ENCODE measurements around the gene SELENOV.

Gene SELENOV

DNA sequence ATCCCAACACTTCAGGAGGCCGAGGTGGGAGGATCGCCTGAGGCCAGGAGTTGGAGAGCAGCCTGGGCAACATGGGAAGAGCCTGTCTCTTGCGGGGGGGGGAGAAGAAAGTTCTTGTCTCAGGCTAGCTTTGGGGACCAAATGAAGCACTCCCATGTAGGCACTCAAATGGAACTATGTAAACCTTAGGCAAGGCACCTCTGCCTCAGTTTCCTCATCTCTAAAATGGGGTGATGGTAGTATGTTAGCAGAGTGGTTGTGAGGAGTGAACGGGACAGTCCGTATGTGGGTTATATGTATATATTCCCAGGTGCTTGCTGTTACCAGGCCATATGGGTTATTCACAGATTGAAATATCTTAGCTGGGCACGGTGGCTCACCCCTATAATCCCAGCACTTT, 22.7 kb upstream of the SELENOV start:
- in situ Hi-C loops (cut with MboI; ENCODE audit: low sequenced_read_pairs) = no loop called here

DNA sequence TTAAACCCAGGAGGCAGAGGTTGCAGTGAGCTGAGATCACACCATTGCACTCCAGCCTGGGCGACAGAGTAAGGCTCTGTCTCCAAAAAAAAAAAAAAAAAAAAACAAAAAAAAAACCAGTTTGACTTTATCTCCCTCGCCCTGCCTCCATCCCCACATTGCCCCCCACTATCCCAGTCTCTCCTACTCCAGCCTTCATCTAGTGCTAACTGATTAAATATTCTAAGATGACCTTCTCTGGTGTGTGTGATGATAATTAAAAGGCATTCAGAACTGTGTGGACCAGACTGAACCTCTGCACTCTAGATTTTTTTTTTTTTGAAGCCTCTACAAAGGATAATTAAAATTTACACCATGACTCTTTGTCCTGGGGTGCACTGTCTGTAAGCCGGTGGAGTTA, 22.2 kb upstream of the SELENOV start:
- in situ Hi-C loops (cut with MboI; ENCODE audit: low sequenced_read_pairs) = no loop called here

DNA sequence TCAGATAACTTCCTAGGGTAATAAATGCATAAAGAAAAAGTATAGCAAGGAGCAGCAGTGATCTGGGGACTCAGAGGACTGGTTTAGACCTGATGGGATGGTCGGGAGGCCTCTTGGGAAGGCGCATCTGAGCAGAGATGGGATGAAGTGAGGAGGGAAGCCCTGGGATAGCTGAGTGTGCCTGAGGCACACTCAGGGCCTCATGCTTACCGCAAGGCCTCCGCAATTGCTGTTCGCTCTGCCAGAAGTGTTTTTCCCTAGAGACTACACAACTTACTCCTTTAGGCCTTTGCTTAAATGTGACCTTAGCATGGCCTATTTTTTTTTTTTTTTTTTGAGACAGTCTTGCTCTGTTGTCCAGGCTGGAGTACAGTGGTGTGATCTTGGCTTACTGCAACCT, 20.3 kb upstream of the SELENOV start:
- in situ Hi-C loops (cut with MboI; ENCODE audit: low sequenced_read_pairs) = no loop called here

DNA sequence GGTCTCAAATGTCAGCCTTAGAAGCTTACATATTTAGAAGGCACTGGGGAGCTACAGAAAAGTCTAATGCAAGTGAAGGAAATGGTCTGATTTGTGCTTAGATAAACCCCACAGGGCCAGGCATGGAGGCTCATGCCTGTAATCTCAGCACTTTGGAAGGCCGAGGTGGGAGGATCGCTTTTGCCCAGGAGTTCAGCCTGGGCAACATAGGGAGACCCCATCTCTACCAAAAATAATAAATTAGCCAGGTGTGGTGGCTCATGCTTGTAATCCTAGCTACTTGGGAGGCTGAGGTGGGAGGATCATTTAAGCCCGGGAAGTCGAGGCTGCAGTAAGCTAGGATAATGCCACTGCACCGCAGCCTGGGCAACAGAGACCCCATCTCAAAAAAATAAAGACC, 18.9 kb upstream of the SELENOV start:
- in situ Hi-C loops (cut with MboI; ENCODE audit: low sequenced_read_pairs) = no loop called here

DNA sequence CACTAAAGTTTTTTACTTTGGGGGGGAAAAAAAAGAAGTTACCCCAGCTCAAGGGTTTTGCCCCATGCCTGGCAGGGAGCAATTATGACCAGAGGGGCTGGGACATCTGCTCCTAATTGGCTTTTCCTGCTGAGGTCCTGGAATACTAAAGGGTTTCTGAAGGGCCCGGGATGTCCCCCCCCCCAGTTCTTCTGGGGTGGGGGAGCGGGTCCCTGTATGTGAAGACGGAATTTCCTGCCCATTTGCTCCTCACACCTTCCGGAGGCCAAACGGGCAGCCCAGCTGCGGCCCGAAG, 17.3 kb upstream of the SELENOV start:
- in situ Hi-C loops (cut with MboI; ENCODE audit: low sequenced_read_pairs) = no loop called here

DNA sequence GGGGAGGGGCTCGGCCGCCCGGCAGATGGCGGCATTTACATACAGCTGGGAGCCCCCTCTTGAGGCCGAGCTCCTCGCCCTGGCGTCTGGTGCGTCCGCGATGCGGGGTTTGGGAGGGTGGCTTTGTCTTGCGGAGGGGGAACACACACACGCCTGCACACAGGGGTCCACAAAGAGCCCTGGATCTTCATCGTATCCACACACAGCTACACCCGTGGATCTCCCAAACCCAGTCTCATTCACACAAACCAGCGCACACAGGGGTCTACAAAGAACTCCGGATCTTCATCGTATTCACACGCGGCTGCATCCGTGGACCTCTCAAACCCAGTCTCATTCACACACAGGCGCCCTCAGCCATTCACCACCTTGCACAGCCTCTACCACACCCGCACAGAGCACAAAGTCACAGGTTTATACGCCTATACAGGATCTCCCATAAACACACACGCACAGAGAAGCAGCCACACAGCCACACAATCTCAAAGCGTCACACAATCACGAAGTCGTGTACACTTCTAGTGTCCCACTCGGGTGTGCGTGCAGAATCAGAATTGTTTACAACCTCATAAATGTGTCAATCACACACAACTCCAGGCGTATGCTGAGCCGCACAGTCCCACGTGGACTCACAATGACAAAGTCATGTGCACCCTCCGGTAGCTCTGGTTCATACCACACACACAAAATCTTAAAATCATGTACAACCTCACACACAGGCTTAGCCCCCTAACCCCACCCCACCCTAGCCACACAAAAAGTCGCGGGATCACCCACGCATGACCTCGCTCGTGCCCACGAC, 16.7 kb upstream of the SELENOV start:
- in situ Hi-C loops (cut with MboI; ENCODE audit: low sequenced_read_pairs) = no loop called here

DNA sequence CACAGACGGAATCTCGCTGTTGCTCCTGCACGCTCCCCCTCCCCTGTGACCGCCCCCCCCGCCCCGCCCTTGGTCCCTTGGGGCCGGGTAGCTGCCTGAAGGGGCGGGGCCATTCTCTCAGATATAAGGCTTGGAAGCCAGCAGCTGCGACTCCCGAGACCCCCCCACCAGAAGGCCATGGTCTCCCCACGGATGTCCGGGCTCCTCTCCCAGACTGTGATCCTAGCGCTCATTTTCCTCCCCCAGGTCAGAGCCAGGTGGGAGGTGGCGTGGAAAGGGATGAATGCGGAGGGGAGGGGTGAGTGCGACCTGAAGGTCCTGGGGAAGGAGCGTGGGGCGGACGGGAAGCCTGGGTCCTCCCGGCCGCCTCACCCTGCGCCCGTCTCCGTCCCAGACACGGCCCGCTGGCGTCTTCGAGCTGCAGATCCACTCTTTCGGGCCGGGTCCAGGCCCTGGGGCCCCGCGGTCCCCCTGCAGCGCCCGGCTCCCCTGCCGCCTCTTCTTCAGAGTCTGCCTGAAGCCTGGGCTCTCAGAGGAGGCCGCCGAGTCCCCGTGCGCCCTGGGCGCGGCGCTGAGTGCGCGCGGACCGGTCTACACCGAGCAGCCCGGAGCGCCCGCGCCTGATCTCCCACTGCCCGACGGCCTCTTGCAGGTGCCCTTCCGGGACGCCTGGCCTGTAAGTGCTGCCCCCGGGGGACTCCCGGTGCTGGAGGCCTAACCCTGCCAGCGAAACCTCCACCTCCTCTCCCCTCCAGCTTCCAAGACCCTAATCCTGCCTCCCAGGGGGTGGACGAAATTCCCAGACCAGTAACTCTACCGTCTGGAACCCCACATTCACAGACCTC, 15.9 kb upstream of the SELENOV start, which contains the start of gene DLL3:
TSS of gene DLL3 (plus strand) at position 150 of the 845 bp plus-strand sequence. CDS start at position 178, 28 bp downstream.
- in situ Hi-C loops (cut with MboI; ENCODE audit: low sequenced_read_pairs) = no loop called here

DNA sequence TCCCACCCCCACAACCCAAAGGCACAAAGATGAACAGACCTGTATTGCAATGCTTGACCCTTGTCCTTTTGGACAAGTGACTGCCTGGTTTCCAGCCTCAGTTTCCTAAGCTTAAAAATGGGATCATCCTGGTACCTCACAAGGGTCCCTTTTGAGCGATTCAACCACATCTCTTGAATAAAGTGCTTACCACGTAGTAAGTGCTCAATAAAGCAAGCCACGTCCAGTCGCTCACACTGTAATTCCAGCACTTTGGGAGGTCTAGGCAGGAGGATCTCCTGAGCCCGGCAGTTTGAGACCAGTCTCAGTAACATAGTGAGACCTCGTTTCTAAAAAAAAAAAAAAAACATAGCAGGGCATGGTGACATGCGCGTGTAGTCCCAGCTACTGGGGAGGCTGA, 15.0 kb upstream of the SELENOV start:
- in situ Hi-C loops (cut with MboI; ENCODE audit: low sequenced_read_pairs) = no loop called here

DNA sequence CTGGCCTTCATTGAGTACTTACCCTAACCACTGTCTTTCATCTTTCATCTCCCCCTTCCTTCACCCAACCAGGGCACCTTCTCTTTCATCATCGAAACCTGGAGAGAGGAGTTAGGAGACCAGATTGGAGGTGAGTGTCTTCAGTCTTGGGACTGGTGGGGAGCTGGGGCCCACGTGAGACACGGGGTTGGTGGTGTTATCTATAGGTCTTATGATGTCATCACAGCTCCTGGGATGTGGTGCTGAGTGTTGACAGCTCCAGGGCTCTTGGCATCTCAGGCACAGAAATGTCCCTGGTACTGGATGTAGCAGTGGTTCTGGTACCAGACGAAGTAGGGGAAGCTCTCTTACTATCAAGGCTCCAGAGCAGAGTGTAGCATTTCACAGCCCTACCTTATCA, 14.4 kb upstream of the SELENOV start:
- in situ Hi-C loops (cut with MboI; ENCODE audit: low sequenced_read_pairs) = no loop called here

DNA sequence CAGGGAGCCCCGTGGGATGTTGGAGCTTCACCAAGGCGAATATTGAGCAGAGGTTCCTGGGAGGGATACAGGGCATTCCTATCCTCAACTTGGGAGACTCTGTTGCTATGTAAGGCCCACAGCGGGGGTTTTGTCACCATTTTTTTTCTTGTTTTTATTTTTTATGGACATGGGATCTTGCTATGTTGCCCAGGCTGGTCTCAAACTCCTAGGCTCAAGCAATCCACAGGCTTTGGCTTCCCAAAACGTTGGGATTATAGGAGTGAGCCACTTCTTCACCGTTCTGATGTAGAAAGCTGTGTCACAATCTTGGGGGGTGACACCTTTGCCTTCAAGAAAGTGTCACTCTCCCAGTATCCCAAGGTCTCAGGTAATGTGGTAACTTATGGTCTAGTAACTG, 13.6 kb upstream of the SELENOV start:
- in situ Hi-C loops (cut with MboI; ENCODE audit: low sequenced_read_pairs) = no loop called here

DNA sequence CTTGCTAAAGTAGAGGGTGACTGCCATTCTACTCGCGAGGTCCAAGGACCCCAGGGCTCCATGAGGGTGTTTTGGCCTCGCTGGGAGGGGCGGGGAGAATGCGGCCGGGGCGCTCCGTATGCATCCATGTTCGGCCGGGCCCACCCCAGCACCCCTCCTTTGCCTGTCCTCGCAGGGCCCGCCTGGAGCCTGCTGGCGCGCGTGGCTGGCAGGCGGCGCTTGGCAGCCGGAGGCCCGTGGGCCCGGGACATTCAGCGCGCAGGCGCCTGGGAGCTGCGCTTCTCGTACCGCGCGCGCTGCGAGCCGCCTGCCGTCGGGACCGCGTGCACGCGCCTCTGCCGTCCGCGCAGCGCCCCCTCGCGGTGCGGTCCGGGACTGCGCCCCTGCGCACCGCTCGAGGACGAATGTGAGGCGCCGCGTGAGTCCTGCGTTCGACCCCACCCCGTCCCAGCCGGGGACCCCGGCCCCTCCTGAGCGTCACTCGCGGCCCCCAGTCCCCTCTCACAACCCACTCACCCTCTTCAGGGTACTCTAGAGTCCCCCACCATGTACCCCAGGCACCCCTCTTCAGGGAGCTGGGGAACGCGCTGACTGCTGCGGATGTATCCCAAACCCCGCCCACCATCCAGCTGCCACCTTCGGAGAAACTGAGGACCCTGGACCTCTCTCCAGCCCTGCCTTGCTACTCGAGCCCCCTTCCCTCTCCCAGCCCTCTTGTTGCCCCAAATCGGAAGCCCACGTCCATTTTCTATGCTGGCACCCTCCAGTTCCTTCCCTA, 12.1 kb upstream of the SELENOV start:
- in situ Hi-C loops (cut with MboI; ENCODE audit: low sequenced_read_pairs) = no loop called here

DNA sequence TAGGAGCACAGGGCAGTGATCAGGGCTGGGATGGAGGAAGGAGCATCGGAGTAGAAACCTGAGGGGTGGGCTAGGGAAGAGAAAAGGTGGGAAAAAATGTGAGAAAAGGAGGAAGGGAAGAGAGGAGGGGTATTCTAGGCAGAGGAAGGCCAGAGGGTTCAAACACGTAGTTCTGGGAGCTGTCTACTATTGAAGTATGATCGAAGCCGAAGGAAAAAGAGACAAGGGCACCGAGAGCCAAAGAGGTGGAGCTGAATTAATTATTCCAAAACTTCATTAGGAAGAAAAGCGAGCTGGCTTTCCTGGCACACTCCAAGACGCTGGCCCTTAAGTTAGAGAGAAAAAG, 8.4 kb upstream of the SELENOV start:
- in situ Hi-C loops (cut with MboI; ENCODE audit: low sequenced_read_pairs) = no loop called here

DNA sequence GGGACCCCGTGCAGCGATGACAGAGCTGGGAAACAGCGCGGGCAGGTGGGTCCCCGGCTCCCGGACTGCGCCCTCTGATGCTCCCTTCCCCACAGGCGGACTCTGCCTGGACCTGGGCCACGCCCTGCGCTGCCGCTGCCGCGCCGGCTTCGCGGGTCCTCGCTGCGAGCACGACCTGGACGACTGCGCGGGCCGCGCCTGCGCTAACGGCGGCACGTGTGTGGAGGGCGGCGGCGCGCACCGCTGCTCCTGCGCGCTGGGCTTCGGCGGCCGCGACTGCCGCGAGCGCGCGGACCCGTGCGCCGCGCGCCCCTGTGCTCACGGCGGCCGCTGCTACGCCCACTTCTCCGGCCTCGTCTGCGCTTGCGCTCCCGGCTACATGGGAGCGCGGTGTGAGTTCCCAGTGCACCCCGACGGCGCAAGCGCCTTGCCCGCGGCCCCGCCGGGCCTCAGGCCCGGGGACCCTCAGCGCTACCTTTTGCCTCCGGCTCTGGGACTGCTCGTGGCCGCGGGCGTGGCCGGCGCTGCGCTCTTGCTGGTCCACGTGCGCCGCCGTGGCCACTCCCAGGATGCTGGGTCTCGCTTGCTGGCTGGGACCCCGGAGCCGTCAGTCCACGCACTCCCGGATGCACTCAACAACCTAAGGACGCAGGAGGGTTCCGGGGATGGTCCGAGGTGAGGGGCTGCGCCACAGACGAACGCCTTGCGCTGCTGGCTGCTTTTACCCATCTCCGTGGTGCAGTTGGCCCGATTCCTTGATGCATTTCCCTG, 7.8 kb upstream of the SELENOV start:
- in situ Hi-C loops (cut with MboI; ENCODE audit: low sequenced_read_pairs) = no loop called here

DNA sequence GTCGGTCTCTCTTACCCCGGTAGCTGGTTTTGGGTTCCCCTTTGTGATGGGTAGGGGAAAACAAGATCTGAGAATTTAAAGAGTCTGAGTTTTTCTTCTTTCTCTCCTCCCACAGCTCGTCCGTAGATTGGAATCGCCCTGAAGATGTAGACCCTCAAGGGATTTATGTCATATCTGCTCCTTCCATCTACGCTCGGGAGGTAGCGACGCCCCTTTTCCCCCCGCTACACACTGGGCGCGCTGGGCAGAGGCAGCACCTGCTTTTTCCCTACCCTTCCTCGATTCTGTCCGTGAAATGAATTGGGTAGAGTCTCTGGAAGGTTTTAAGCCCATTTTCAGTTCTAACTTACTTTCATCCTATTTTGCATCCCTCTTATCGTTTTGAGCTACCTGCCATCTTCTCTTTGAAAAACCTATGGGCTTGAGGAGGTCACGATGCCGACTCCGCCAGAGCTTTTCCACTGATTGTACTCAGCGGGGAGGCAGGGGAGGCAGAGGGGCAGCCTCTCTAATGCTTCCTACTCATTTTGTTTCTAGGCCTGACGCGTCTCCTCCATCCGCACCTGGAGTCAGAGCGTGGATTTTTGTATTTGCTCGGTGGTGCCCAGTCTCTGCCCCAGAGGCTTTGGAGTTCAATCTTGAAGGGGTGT, 7.1 kb upstream of the SELENOV start:
- in situ Hi-C loops (cut with MboI; ENCODE audit: low sequenced_read_pairs) = no loop called here

DNA sequence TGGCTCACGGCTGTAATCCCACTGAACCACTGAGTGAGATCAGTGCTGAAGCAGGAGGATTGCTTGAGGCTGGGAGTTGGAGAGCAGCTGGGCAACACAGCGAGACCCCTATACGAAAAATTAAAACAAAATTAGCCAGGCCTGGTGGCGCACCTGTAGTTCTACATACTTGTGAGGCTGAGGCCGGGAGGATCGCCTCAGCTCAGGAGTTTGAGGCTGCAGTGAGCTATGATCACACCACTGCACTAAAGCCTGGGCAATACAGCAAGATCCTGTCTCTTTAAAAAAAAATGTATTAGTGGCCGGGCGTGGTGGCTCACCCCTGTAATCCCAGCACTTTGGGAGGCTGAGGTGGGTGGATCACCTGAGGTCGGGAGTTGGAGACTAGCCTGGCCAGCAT, 6.3 kb upstream of the SELENOV start:
- in situ Hi-C loops (cut with MboI; ENCODE audit: low sequenced_read_pairs) = no loop called here

DNA sequence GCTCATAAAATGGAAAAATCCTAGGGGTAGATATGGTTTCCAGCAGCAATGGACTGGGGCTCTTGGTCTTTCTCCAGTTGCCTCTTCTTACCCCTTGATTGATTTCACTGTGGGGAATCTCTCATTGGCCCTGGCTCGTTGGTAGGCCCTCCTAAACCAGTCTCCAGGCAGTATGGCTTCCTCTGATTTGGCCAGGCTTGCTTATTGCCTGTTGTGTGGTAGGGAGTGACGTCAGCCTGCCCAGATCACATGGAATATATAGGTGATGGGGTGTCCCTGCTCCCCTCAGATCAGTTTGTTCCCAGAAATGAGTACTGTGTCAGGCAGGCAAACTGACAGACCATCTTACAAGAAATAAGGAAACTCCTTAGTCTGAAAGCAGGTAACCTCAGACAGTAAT, 5.7 kb upstream of the SELENOV start:
- in situ Hi-C loops (cut with MboI; ENCODE audit: low sequenced_read_pairs) = no loop called here

DNA sequence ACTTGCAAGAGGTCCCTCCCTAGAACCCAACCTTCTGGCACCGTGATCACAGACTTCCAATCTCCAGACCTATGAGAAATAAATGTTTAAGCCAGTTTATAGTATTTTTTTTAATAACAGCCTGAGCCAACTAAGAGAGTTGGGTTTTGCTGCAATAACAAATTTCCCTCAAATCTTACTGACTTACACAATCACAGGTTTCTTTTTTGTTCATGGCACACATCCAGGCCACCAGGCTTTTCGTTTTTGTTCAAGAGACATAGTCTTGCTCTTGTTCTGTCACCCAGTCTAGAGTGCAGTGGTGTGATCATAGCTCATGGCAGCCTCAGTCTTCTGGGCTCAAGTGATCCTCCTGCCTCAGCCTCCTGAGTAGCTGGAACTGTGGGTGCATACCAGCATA, 2.0 kb upstream of the SELENOV start:
- in situ Hi-C loops (cut with MboI; ENCODE audit: low sequenced_read_pairs) = no loop called here

DNA sequence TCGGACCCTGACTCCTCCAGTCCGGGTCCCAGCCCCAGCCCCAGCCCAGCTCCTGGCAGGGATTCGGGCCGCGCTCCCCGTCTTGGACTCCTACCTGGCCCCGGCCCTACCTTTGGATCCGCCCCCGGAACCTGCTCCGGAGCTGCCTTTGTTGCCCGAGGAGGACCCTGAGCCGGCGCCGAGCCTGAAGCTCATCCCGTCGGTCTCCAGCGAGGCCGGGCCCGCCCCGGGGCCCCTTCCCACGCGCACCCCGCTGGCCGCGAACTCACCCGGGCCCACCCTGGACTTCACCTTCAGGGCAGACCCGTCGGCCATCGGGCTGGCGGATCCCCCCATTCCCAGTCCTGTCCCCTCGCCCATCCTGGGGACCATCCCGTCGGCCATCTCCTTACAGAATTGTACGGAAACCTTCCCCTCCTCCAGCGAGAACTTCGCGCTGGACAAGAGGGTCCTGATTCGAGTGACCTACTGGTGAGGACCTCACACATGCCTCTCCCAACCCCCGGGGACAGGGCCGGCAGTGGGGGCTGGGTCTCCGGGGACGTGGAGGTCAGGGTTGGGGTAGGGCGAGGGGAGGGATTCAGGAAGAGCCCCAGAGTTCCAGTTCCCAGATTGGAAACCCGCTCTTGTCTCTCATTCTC, 732 bp downstream of the SELENOV start:
- in situ Hi-C loops (cut with MboI; ENCODE audit: low sequenced_read_pairs) = no loop called here

DNA sequence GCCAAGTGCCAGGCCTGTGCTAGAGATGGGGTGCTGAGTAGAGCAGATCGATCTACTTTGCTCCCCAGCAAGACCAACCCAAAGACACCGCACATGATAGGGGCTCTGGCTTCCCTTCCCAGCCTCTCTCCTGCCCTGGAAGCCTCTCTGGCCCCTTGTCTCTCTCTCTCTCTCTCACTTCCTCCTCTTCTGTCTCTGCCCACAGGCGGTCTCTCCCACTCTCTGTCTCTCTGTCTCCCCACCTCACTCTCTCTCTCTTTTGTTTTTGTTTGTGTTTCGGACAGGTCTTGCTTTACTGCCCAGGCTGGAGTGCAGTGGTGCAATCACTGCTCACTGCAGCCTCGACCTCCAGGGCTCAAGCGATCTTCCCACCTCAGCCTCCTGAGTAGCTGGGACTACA, 1.3 kb downstream of the SELENOV start:
- in situ Hi-C loops (cut with MboI; ENCODE audit: low sequenced_read_pairs) = no loop called here

DNA sequence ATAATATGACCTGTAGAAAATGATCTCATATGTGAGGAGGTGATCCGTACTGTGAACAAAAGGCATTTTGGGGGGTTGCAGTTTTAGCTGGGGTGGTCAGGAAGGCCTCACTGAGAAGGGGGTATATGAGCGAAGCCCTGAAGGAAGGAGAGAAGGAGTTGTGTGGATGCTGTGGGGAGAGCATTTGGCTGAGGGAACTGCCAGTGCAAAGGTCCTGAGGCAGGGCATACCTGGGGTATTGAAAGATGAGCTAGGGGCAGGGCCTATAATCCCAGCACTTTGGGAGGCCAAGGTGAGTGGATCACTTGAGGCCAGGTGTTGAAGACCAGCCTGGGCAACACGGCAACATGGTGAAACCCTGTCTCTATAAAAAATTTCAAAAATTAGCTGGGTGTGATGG, 2.5 kb downstream of the SELENOV start:
- in situ Hi-C loops (cut with MboI; ENCODE audit: low sequenced_read_pairs) = no loop called here
